SK-N-MC (cell line): ENCODE measurements around the gene SLC6A3.

Experiments
- DNase-seq: peaks from one replicate; pipeline ENCODE4 v3.0.0-alpha.2; 2011; ENCODE audit warnings: low read depth, low spot score
- H3K27ac ChIP-seq: fragments of 200-600 bp; sonication (generic); 2 replicates; pipeline ENCODE4 v1.5.1; 2016; ENCODE audit warnings: mixed run types
- H3K36me3 ChIP-seq: fragments of 200-600 bp; sonication (generic); 2 replicates; pipeline ENCODE4 v1.6.1; 2017; ENCODE audit warnings: antibody characterized with exemption, low read length, mixed read lengths; ENCODE audit not compliant: insufficient read depth
- H3K4me3 ChIP-seq: fragments of 200-600 bp; sonication (generic); 2 replicates; pipeline ENCODE4 v1.5.1; 2016
- H3K9ac ChIP-seq: fragments of 200-600 bp; sonication (generic); 2 replicates; pipeline ENCODE4 v1.8.0; 2017; ENCODE audit warnings: mixed run types, mixed read lengths; ENCODE audit not compliant: insufficient read length
- H3K9me3 ChIP-seq: fragments of 200-600 bp; sonication (generic); 2 replicates; pipeline ENCODE4 v1.6.1; 2017; ENCODE audit warnings: low read depth, mild to moderate bottlenecking, antibody characterized with exemption, low read length, moderate library complexity, mixed read lengths
- EZH2 ChIP-seq: fragments of 200-600 bp; sonication (generic); IDR thresholded peaks from one replicate; pipeline ENCODE4 v1.6.1; 2017; ENCODE audit warnings: antibody characterized with exemption
- FOXP2 ChIP-seq: optimal IDR thresholded peaks from 2 replicates; pipeline ENCODE3; 2011; ENCODE audit warnings: mild to moderate bottlenecking, moderate library complexity; ENCODE audit not compliant: insufficient read depth; ENCODE audit errors: extremely low read length, control extremely low read depth
- POLR2AphosphoS5 ChIP-seq: IDR thresholded peaks from 2 replicates; pipeline ENCODE4 v1.6.1; 2012; ENCODE audit warnings: mild to moderate bottlenecking, low read depth, low read length, borderline replicate concordance

The SLC6A3 gene

GRCh38 chr5:1413211-1413610 is 32.0 kb downstream of the SLC6A3 start:
- H3K4me3 ChIP-seq, result no peak overlapping the region

GRCh38 chr5:1412621-1413020 is 32.6 kb downstream of the SLC6A3 start:
- no peak for DNase-seq
- no peaks in the 10 kb centered on the region for H3K36me3 ChIP-seq
- H3K9me3 ChIP-seq, result no peaks in the 10 kb centered on the region
- H3K9ac ChIP-seq, result no peak overlapping the region
- no peak overlapping the region for H3K27ac ChIP-seq
- H3K4me3 ChIP-seq, result no peak overlapping the region
- no peak for TF ChIP-seq POLR2AphosphoS5
- TF ChIP-seq EZH2, result no peak
- no peak for TF ChIP-seq FOXP2

More at GRCh38 chr5:1413211-1413610, 32.0 kb downstream of the SLC6A3 start:
- H3K9me3 ChIP-seq, result no peaks in the 10 kb centered on the region
- H3K27ac ChIP-seq, result no peak overlapping the region
- no peak for DNase-seq
- no peak overlapping the region for H3K9ac ChIP-seq
- no peaks in the 10 kb centered on the region for H3K36me3 ChIP-seq
- TF ChIP-seq EZH2 (no peak), FOXP2 (no peak), POLR2AphosphoS5 (no peak)

GRCh38 chr5:1412163-1412562 is 33.1 kb downstream of the SLC6A3 start:
- no peak overlapping the region for H3K27ac ChIP-seq
- H3K36me3 ChIP-seq, result no peaks in the 10 kb centered on the region
- DNase-seq, result no peak
- no peak overlapping the region for H3K9ac ChIP-seq
- TF ChIP-seq FOXP2, result no peak
- no peak for TF ChIP-seq EZH2
- no peak for TF ChIP-seq POLR2AphosphoS5
- no peaks in the 10 kb centered on the region for H3K9me3 ChIP-seq
- no peak overlapping the region for H3K4me3 ChIP-seq

- no peak for DNase-seq
- Histone ChIP-seq H3K9me3 (no peaks in the 10 kb centered on the region), H3K4me3 (no peak overlapping the region), H3K36me3 (no peaks in the 10 kb centered on the region), H3K9ac (no peak overlapping the region), H3K27ac (no peak overlapping the region)
- TF ChIP-seq FOXP2, result no peak
- TF ChIP-seq EZH2, result no peak
- no peak for TF ChIP-seq POLR2AphosphoS5
These were observed 34.1 kb downstream of the SLC6A3 start for GRCh38 chr5:1411099-1411498.

- H3K27ac ChIP-seq, result no peak overlapping the region
- no peak for DNase-seq
These were observed 34.9 kb downstream of the SLC6A3 start for GRCh38 chr5:1410156-1411014.

GRCh38 chr5:1409381-1410110 is 35.7 kb downstream of the SLC6A3 start:
- Histone ChIP-seq H3K4me3 (no peak overlapping the region), H3K9me3 (no peaks in the 10 kb centered on the region), H3K36me3 (no peaks in the 10 kb centered on the region), H3K27ac (no peak overlapping the region), H3K9ac (no peak overlapping the region)
- no peak for DNase-seq
- no peak for TF ChIP-seq POLR2AphosphoS5
- TF ChIP-seq FOXP2, result no peak
- TF ChIP-seq EZH2, result no peak

More at GRCh38 chr5:1410156-1411014, 34.9 kb downstream of the SLC6A3 start:
- no peaks in the 10 kb centered on the region for H3K36me3 ChIP-seq
- TF ChIP-seq EZH2 (no peak), POLR2AphosphoS5 (no peak), FOXP2 (no peak)
- H3K9me3 ChIP-seq, result no peaks in the 10 kb centered on the region
- no peak overlapping the region for H3K9ac ChIP-seq
- H3K4me3 ChIP-seq, result no peak overlapping the region

GRCh38 chr5:1406681-1407640 is 38.3 kb downstream of the SLC6A3 start:
- Histone ChIP-seq H3K4me3 (no peak overlapping the region), H3K9ac (no peak overlapping the region), H3K27ac (no peak overlapping the region), H3K36me3 (no peaks in the 10 kb centered on the region), H3K9me3 (no peaks in the 10 kb centered on the region)
- no peak for DNase-seq
- TF ChIP-seq EZH2, result no peak
